GM21367 (cell line): Measurements from ENCODE around the gene RAD51B.
"Not testable (repeated sequence)": the region's sequence is repeated elsewhere in the genome, so short reads cannot be mapped to it uniquely, and the experiment has no call there.

Source experiments
- ATAC-seq: cut with Tn5 transposase; IDR thresholded peaks from one replicate; pipeline ENCODE4 v1.9.1; 2021; ENCODE audit not compliant: unreplicated experiment

RAD51B gene

GRCh38 chr14:68741839-68742470 is 922.4 kb downstream of the RAD51B start:
- no peak for ATAC-seq

- ATAC-seq, result no peak
These were observed 925.0 kb downstream of the RAD51B start for GRCh38 chr14:68744613-68745012.

GRCh38 chr14:68747393-68747792 is 927.8 kb downstream of the RAD51B start:
- ATAC-seq, result no peak

GRCh38 chr14:68748260-68748659 is 928.7 kb downstream of the RAD51B start:
- no peak for ATAC-seq

- ATAC-seq, result no peak
These were observed 929.1 kb downstream of the RAD51B start for GRCh38 chr14:68748691-68749090.

- ATAC-seq, result no peak
These were observed 930.2 kb downstream of the RAD51B start for GRCh38 chr14:68749487-68750475.

GRCh38 chr14:68752271-68753006 is 932.9 kb downstream of the RAD51B start:
- ATAC-seq, result no peak

- ATAC-seq, result no peak
These were observed 934.1 kb downstream of the RAD51B start for GRCh38 chr14:68753690-68754089.

GRCh38 chr14:68755016-68755353 is 935.4 kb downstream of the RAD51B start:
- no peak for ATAC-seq

GRCh38 chr14:68756000-68756481 is 936.5 kb downstream of the RAD51B start:
- ATAC-seq, result no peak

- no peak for ATAC-seq
These were observed 937.2 kb downstream of the RAD51B start for GRCh38 chr14:68756734-68757133.

- ATAC-seq, result no peak
These were observed 938.1 kb downstream of the RAD51B start for GRCh38 chr14:68757618-68758081.

- no peak for ATAC-seq
These were observed 938.7 kb downstream of the RAD51B start for GRCh38 chr14:68758301-68758700.

GRCh38 chr14:68759017-68759560 is 939.5 kb downstream of the RAD51B start:
- ATAC-seq, result no peak

- ATAC-seq, result no peak
These were observed 940.4 kb downstream of the RAD51B start for GRCh38 chr14:68759937-68760336.

- no peak for ATAC-seq
These were observed 941.2 kb downstream of the RAD51B start for GRCh38 chr14:68760761-68761160.

- no peak for ATAC-seq
These were observed 941.8 kb downstream of the RAD51B start for GRCh38 chr14:68761391-68761790.

- no peak for ATAC-seq
These were observed 943.6 kb downstream of the RAD51B start for GRCh38 chr14:68762953-68763764.

- not testable (repeated sequence) for ATAC-seq
These were observed 944.3 kb downstream of the RAD51B start for GRCh38 chr14:68763843-68764242.
